Measurements from ENCODE around the gene SYCP3. TPM values are rescaled to one million over a fixed set of nuclear protein-coding genes. Genes with fewer than 3 reads are reported as not detected.

The SYCP3 gene
- polyA plus RNA-seq, 1 of the 3 experiments (the other 2 are of a cell fraction), result 0.07 TPM

- CTCF ChIA-PET, result no interaction called here
- H3K79me2 ChIP-seq (ENCODE audit: insufficient read depth), result 0 out of 2 replicates have a peak, but pooled peaks cover 4% of the 10 kb centered on the region
- 95% methylated on average over 2 of the region's 2 CpGs for WGBS (ENCODE audit: low lambda C conversion rate)
- no peaks in the 10 kb centered on the region for H4K20me1 ChIP-seq (ENCODE audit: insufficient read depth)
- POLR2A ChIA-PET, result no interaction called here
- no peaks in the 10 kb centered on the region for H3F3A ChIP-seq (replicated peaks; ENCODE audit: insufficient read depth)
- H3K27me3 ChIP-seq (ENCODE audit: insufficient read depth), result no peaks in the 10 kb centered on the region
- H3K9me3 ChIP-seq, result no peaks in the 10 kb centered on the region
- no peak overlapping the region for H3K9ac ChIP-seq
- no peaks in the 10 kb centered on the region for H3K9me2 ChIP-seq
- H3K4me3 ChIP-seq (ENCODE audit: low read depth in 2 of 2, low read length in 1 of 2), result no peak overlapping the region
- peaks cover 0 to 3% of the 10 kb centered on the region in 2 experiments for H3K36me3 ChIP-seq (replicated peaks in 1 of 2; ENCODE audit: control insufficient read depth in 1 of 2, insufficient read depth in 2 of 2, low read length in 1 of 2)
- no peak overlapping the region for H3K27ac ChIP-seq (ENCODE audit: low read depth in 2 of 2, low read length in 1 of 2)
- H3K4me1 ChIP-seq (ENCODE audit: control insufficient read depth in 1 of 2, insufficient read depth in 2 of 2, low read depth in 1 of 2, low read length in 1 of 2), result peaks cover 0 to 3% of the 10 kb centered on the region in 2 experiments; a peak in 1 of 4 replicates
- no peak overlapping the region for H3K4me2 ChIP-seq
- no peak for DNase-seq
- TF ChIP-seq USF2 (IDR thresholded peaks at IDR 0.05; ENCODE audit: borderline replicate concordance, low read depth, low read length) (no peak), FOXM1 (IDR thresholded peaks at IDR 0.05; ENCODE audit: low read depth) (no peak), USF1 (IDR thresholded peaks at IDR 0.05; ENCODE audit: borderline replicate concordance, low read depth) (no peak), GATA2 (CRISPR knock-in tag; IDR thresholded peaks at IDR 0.05) (no peak), RCOR1 (IDR thresholded peaks at IDR 0.05; ENCODE audit: low read length) (no peak), FOSL2 (IDR thresholded peaks at IDR 0.05; ENCODE audit: borderline replicate concordance, low read depth) (no peak), YY1 (IDR thresholded peaks at IDR 0.05; ENCODE audit: low read depth) (no peak), RAD21 (IDR thresholded peaks at IDR 0.05; ENCODE audit: low read length) (no peak), RFX5 (IDR thresholded peaks at IDR 0.05; ENCODE audit: low read length) (no peak)
- no peak overlapping the region for H2AFZ ChIP-seq (ENCODE audit: low read depth)
Observed at GRCh38 chr12:101713930-101714329, 25.3 kb downstream of the SYCP3 start.

- 98% methylated on average over 5 of the region's 5 CpGs for WGBS (ENCODE audit: low lambda C conversion rate)
- H3K4me1 ChIP-seq (ENCODE audit: control insufficient read depth in 1 of 2, insufficient read depth in 2 of 2, low read depth in 1 of 2, low read length in 1 of 2), result peaks cover 0 to 3% of the 10 kb centered on the region in 2 experiments; a peak in 1 of 4 replicates
- no peaks in the 10 kb centered on the region for H3F3A ChIP-seq (replicated peaks; ENCODE audit: insufficient read depth)
- H3K4me2 ChIP-seq, result no peak overlapping the region
- H3K27me3 ChIP-seq (ENCODE audit: insufficient read depth), result no peaks in the 10 kb centered on the region
- no peak overlapping the region for H3K27ac ChIP-seq (ENCODE audit: low read depth in 2 of 2, low read length in 1 of 2)
- TF ChIP-seq TCF12 (IDR thresholded peaks at IDR 0.05) (no peak), FOXM1 (IDR thresholded peaks at IDR 0.05; ENCODE audit: low read depth) (no peak), USF1 (IDR thresholded peaks at IDR 0.05; ENCODE audit: borderline replicate concordance, low read depth) (no peak), RXRA (IDR thresholded peaks at IDR 0.05; ENCODE audit: borderline replicate concordance, low read depth) (no peak), PBX3 (IDR thresholded peaks at IDR 0.05) (no peak), JUND (IDR thresholded peaks at IDR 0.05) (no peak), CHD2 (IDR thresholded peaks at IDR 0.05; ENCODE audit: low read length, partially characterized antibody) (no peak), EP300 (IDR thresholded peaks at IDR 0.05; ENCODE audit: borderline replicate concordance in 1 of 2, low read depth in 1 of 2, low read length in 1 of 2) (no peak)
- H2AFZ ChIP-seq (ENCODE audit: low read depth), result no peak overlapping the region
- H3K9ac ChIP-seq, result no peak overlapping the region
- POLR2A ChIA-PET, result no interaction called here
- H3K4me3 ChIP-seq (ENCODE audit: low read depth in 2 of 2, low read length in 1 of 2), result no peak overlapping the region
- no peaks in the 10 kb centered on the region for H3K9me3 ChIP-seq
- no peaks in the 10 kb centered on the region for H3K9me2 ChIP-seq
- H4K20me1 ChIP-seq (ENCODE audit: insufficient read depth), result no peaks in the 10 kb centered on the region
- H3K79me2 ChIP-seq (ENCODE audit: insufficient read depth), result 0 out of 2 replicates have a peak, but pooled peaks cover 4% of the 10 kb centered on the region
- DNase-seq, result no peak
- CTCF ChIA-PET, result no interaction called here
- H3K36me3 ChIP-seq (replicated peaks in 1 of 2; ENCODE audit: control insufficient read depth in 1 of 2, insufficient read depth in 2 of 2, low read length in 1 of 2), result peaks cover 0 to 3% of the 10 kb centered on the region in 2 experiments
Observed at GRCh38 chr12:101713059-101713682, 26.1 kb downstream of the SYCP3 start.

All from SK-N-SH (cell line).